Endothelial cell of umbilical vein (primary cell): ENCODE measurements around the gene ADAMTSL3. TPM values are rescaled to one million over a fixed set of nuclear protein-coding genes. Genes with fewer than 3 reads are reported as not detected.

ENCODE experiments used
- BruUV-seq: library from RNA; stranded (reverse); fragments of 400-500 nt; replicated peaks from 2 replicates; lab custom pipeline; 2021; lab: Mats Ljungman, UMichigan
- CTCF ChIA-PET: fragments of 300-600, 350-600 bp; sonication (Branson Sonifier 250); formaldehyde crosslinking; loops from one replicate; lab custom pipeline; 2021; ENCODE audit warnings: antibody characterized with exemption, inconsistent platforms; lab: Charles Lee
- POLR2A ChIA-PET: fragments of 300-600, 350-600 bp; sonication (Branson Sonifier 250); formaldehyde crosslinking; loops from one replicate; lab custom pipeline; 2021; ENCODE audit warnings: antibody characterized with exemption, inconsistent platforms; lab: Charles Lee
- DNase-seq: peaks from one replicate; pipeline ENCODE4 v3.0.0-alpha.2; 2011; ENCODE audit warnings: low read depth, low spot score
- FAIRE-seq: peaks from 2 replicates; lab custom pipeline; 2011; peaks lifted over from hg19 to GRCh38; lab: Jason Lieb, UNC
- H2AFZ ChIP-seq: 2 replicates; pipeline ENCODE4 v1.6.0; 2012; ENCODE audit warnings: low read depth, low read length, control low read depth, inconsistent platforms
- H3K27ac ChIP-seq: 2 replicates; pipeline ENCODE4 v1.5.1; 2011; ENCODE audit warnings: low read depth, mild to moderate bottlenecking, control low read depth, low read length, moderate library complexity; ENCODE audit not compliant: insufficient read depth
- H3K27me3 ChIP-seq, 2 experiments: 2 replicates each; pipeline versions ENCODE4 v1.6.0 to v1.6.1; 2011; ENCODE audit warnings: low read length in 2 of 2, mixed read lengths in 1 of 2; ENCODE audit not compliant: control insufficient read depth in 2 of 2, insufficient read depth in 2 of 2
- H3K36me3 ChIP-seq, 2 experiments: 2 replicates in 1 of 2; 3 replicates in 1 of 2; pipeline ENCODE4 v1.5.1; 2011; ENCODE audit warnings: low read length in 2 of 2, mild to moderate bottlenecking in 1 of 2, moderate library complexity in 1 of 2; ENCODE audit not compliant: control insufficient read depth in 2 of 2, insufficient read depth in 2 of 2; ENCODE audit errors: extremely low read depth in 1 of 2
- H3K4me1 ChIP-seq: 3 replicates; pipeline ENCODE4 v1.5.1; 2011; ENCODE audit warnings: mild to moderate bottlenecking, low read length; ENCODE audit not compliant: control insufficient read depth, insufficient read depth; ENCODE audit errors: extremely low read depth
- H3K4me2 ChIP-seq: 2 replicates; pipeline ENCODE4 v1.6.1; 2011; ENCODE audit warnings: low read length, control low read depth, mixed read lengths; ENCODE audit not compliant: insufficient read depth
- H3K4me3 ChIP-seq, 3 experiments: fragments of 200-600 bp in 1 of 3; sonication (generic), shearing (Covaris generic) in 1 of 3; replicated peaks in 1 of 3; 2 replicates each; pipeline ENCODE4 v1.5.1; 2011 to 2016; ENCODE audit warnings: control low read depth in 3 of 3, low read length in 3 of 3, mild to moderate bottlenecking in 2 of 3, inconsistent platforms in 1 of 3, low read depth in 1 of 3, moderate library complexity in 1 of 3; ENCODE audit not compliant: insufficient read depth in 1 of 3
- H3K79me2 ChIP-seq: 2 replicates; pipeline ENCODE4 v1.6.0; 2012; ENCODE audit warnings: low read length, inconsistent platforms; ENCODE audit not compliant: control insufficient read depth, insufficient read depth
- H3K9ac ChIP-seq: replicated peaks from 2 replicates; pipeline ENCODE3; 2011; ENCODE audit warnings: low read length, control low read depth; ENCODE audit not compliant: insufficient read depth; ENCODE audit errors: extremely low read depth
- H3K9me1 ChIP-seq: replicated peaks from 3 replicates; pipeline ENCODE4 v1.6.0; 2011; ENCODE audit warnings: mild to moderate bottlenecking, low read length; ENCODE audit not compliant: control insufficient read depth, insufficient read depth; ENCODE audit errors: extremely low read depth
- H3K9me3 ChIP-seq: replicated peaks from 2 replicates; pipeline ENCODE4 v1.5.1; 2012; ENCODE audit warnings: low read length, inconsistent platforms; ENCODE audit not compliant: control insufficient read depth, insufficient read depth
- H4K20me1 ChIP-seq: replicated peaks from 2 replicates; pipeline ENCODE3; 2011; ENCODE audit warnings: mild to moderate bottlenecking, low read length; ENCODE audit not compliant: control insufficient read depth, insufficient read depth; ENCODE audit errors: extremely low read depth
- CTCF ChIP-seq, 2 donors: IDR thresholded peaks; 1 replicate in 1 of 2; 2 replicates in 1 of 2; pipeline ENCODE4 v1.5.1; 2011; ENCODE audit warnings: low read length in 2 of 2, mild to moderate bottlenecking in 2 of 2, moderate library complexity in 2 of 2, control low read depth in 1 of 2, inconsistent platforms in 1 of 2, low read depth in 1 of 2; ENCODE audit not compliant: insufficient read depth in 1 of 2; ENCODE audit errors: extremely low read depth in 1 of 2
- FOS ChIP-seq: IDR thresholded peaks from 2 replicates; pipeline ENCODE4 v1.6.1; 2011; ENCODE audit warnings: mild to moderate bottlenecking, low read length, moderate library complexity, borderline replicate concordance; ENCODE audit not compliant: insufficient read depth
- GATA2 ChIP-seq: IDR thresholded peaks from 2 replicates; pipeline ENCODE4 v1.7.0; 2011; ENCODE audit warnings: low read depth, mild to moderate bottlenecking, moderate library complexity, mixed read lengths, low read length; ENCODE audit not compliant: insufficient read length, insufficient read depth
- JUN ChIP-seq: IDR thresholded peaks from 2 replicates; pipeline ENCODE4 v1.6.1; 2011; ENCODE audit warnings: borderline replicate concordance, low read depth; ENCODE audit not compliant: insufficient read length, insufficient read depth
- MYC ChIP-seq: IDR thresholded peaks from one replicate; pipeline ENCODE4 v1.6.1; 2011; ENCODE audit warnings: mild to moderate bottlenecking, low read depth, low read length
- POLR2A ChIP-seq: IDR thresholded peaks from 2 replicates; pipeline ENCODE4 v1.6.1; 2012; ENCODE audit warnings: low read depth, mild to moderate bottlenecking, control low read depth, low read length
- POLR2AphosphoS5 ChIP-seq: IDR thresholded peaks from 2 replicates; pipeline ENCODE4 v1.6.1; 2012; ENCODE audit warnings: low read depth, mild to moderate bottlenecking, control low read depth, low read length, moderate library complexity; ENCODE audit not compliant: insufficient read depth
- dilution Hi-C: fragments of 300-500 bp; cut with MboI; formaldehyde crosslinking; loops from one replicate; pipeline ENCODE4 v1.15.0; 2019; ENCODE audit warnings: low sequenced_read_pairs; ENCODE audit not compliant: extremely low pct_ligation_motif_present
- intact Hi-C: fragments of 100-400 bp; cut with micrococcal nuclease; formaldehyde crosslinking; loops from one replicate; pipeline ENCODE4 v1.10.0; 2022
- polyA plus RNA-seq, 4 experiments: library from polyadenylated mRNA; depleted of rRNA in 3 of 4; stranded (reverse) in 3 of 4; unstranded in 1 of 4; fragments of >200 nt; gene quantifications; 2 replicates each; pipeline versions ENCODE4 v1.2.1 to v1.2.3, GENCODE V29; 2011 to 2012; ENCODE audit warnings: missing spikeins in 1 of 4
- total RNA-seq: library from RNA; stranded (reverse); gene quantifications from 2 replicates; pipeline ENCODE4 v1.2.3, GENCODE V29; 2021
- TF ChIP-seq, protein P1 (sequence below): IDR thresholded peaks from 2 replicates; pipeline ENCODE4 v1.6.1; 2011; ENCODE audit not compliant: insufficient read depth, insufficient read length

The ADAMTSL3 gene
- total and polyA plus RNA-seq, 2 donors (not counting 3 experiments of a cell fraction or from before 2014, with no cell fraction given) = not detected

- H3K4me2 ChIP-seq = no peak overlapping the region
- TF ChIP-seq, protein P1, sequence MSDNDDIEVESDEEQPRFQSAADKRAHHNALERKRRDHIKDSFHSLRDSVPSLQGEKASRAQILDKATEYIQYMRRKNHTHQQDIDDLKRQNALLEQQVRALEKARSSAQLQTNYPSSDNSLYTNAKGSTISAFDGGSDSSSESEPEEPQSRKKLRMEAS = no peak
- TF ChIP-seq JUN (no peak), CTCF (IDR thresholded peaks at IDR 0.05; ENCODE audit: extremely low read depth in 1 of 2, insufficient read depth in 1 of 2, low read depth in 1 of 2, low read length in 2 of 2) (no peak), MYC (no peak)
- CTCF ChIA-PET = no interaction called here
- no peaks in the 10 kb centered on the region for H3K36me3 ChIP-seq
- POLR2A ChIA-PET = no interaction called here
- dilution Hi-C loops = no loop called here
- H3K4me1 ChIP-seq = no peaks in the 10 kb centered on the region
- no peak overlapping the region for H3K4me3 ChIP-seq
- H4K20me1 ChIP-seq = no peaks in the 10 kb centered on the region
- no peaks in the 10 kb centered on the region for H3K79me2 ChIP-seq
- H3K9ac ChIP-seq = no peak overlapping the region
- FAIRE-seq = no peak
- H3K27ac ChIP-seq = no peak overlapping the region
- no peaks in the 10 kb centered on the region for H3K9me3 ChIP-seq
- intact Hi-C loops = no loop called here
- H3K9me1 ChIP-seq = no peaks in the 10 kb centered on the region
- no TSS peak for BruUV-seq
- no peaks in the 10 kb centered on the region for H3K27me3 ChIP-seq
- H2AFZ ChIP-seq = no peak overlapping the region
- no peak for DNase-seq
Measured at GRCh38 chr15:83998486-83998885, 344.6 kb downstream of the ADAMTSL3 start.

DNA sequence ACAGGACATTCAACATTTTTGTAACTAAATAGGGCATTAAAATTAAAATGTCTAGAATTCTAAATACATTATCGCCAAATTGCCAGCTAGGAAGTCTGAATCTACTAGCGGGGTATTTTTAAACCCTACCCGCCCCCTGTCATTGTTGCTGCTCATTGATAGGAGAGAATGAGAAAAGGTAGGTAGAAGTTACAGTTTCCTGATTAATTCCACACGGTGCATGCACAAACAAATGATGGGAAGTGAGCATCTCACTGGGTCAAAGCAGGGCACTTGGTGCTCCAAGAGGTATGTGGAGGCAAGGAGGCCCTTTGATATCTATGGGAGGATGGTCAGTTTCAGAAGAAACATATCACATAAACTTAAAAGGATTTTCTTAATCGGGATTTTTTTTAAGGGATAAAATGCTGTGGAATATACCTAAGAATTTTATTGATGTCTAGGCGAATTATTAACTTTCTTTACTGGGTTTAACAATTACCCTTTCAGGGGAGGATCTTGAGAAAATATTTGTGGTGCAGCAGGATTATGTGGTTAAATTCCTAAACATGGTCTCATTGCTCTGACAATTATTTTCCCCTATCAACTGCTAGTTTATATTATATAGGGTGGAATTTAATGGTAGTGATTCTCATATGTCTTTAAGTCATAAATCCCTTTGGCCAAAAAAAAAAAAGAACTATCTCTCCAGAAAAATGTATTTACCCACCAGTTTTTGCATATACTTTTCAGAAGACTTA, 345.6 kb downstream of the ADAMTSL3 start:
- no peak overlapping the region for H3K4me3 ChIP-seq
- intact Hi-C loops = no loop called here
- H3K4me1 ChIP-seq = no peaks in the 10 kb centered on the region
- ChIA-PET CTCF (no interaction called here), POLR2A (no interaction called here)
- H2AFZ ChIP-seq = no peak overlapping the region
- no peaks in the 10 kb centered on the region for H3K9me3 ChIP-seq
- H3K79me2 ChIP-seq = no peaks in the 10 kb centered on the region
- dilution Hi-C loops = no loop called here
- H3K4me2 ChIP-seq = no peak overlapping the region
- no peak overlapping the region for H3K9ac ChIP-seq
- H3K36me3 ChIP-seq = no peaks in the 10 kb centered on the region
- no peaks in the 10 kb centered on the region for H3K9me1 ChIP-seq
- no peak for TF ChIP-seq JUN
- TF ChIP-seq FOS = no peak
- TF ChIP-seq MYC = no peak
- TF ChIP-seq POLR2AphosphoS5 = no peak
- no peak for TF ChIP-seq GATA2
- TF ChIP-seq POLR2A = no peak
- TF ChIP-seq, protein P1 = no peak
- TF ChIP-seq CTCF (IDR thresholded peaks at IDR 0.05; ENCODE audit: extremely low read depth in 1 of 2, insufficient read depth in 1 of 2, low read depth in 1 of 2, low read length in 2 of 2) = no peak
- DNase-seq (no peak), FAIRE-seq (no peak)
- no peak overlapping the region for H3K27ac ChIP-seq
- no TSS peak for BruUV-seq
- no peaks in the 10 kb centered on the region for H3K27me3 ChIP-seq
- no peaks in the 10 kb centered on the region for H4K20me1 ChIP-seq
